C4-2B (cell line): ENCODE data around the gene LDB2.

Experiments
- H3K27ac ChIP-seq: fragments of 450-650 bp; 2 replicates; pipeline ENCODE4 v1.5.1; 2017
- ZFX ChIP-seq: fragments of 450-650 bp; IDR thresholded peaks from 2 replicates; pipeline ENCODE4 v1.6.1; 2017
- TF ChIP-seq, protein P1 (sequence below): fragments of 450-650 bp; conservative IDR thresholded peaks from 2 replicates; pipeline ENCODE4 v1.5.1; 2017; ENCODE audit warnings: mild to moderate bottlenecking

LDB2 gene

DNA sequence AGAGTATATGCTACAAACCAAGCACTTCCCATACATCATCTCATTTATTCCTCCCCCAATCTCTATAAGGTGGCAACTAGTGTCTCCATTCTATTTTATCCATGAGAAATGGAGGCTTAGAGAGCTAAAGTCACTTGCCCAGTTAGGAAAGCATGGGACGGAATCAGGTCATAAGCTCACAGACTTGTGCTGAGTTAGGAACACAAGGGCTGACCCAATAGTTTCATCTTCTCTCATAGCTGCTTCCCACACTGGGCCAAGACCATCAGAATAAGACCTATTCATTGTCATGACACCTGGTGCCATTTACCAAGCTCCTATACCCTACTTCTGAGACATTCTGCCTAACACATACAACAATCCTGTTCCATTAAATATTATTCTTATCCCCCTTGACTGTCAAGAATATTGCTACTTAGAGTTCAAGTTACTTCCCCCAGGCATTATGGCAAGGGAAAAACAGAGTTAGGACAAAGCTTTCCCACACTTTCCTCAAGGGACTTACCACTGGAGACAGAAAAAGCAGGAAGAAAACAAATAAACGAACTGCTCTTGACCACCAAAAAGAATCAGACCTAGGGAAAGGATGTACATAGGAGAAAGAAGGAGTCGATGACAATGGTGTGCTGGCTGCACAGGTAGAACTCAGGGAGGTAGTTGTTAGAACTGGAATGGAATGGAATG, 167.8 kb downstream of the LDB2 start:
- no peak overlapping the region for H3K27ac ChIP-seq
- TF ChIP-seq, protein P1, sequence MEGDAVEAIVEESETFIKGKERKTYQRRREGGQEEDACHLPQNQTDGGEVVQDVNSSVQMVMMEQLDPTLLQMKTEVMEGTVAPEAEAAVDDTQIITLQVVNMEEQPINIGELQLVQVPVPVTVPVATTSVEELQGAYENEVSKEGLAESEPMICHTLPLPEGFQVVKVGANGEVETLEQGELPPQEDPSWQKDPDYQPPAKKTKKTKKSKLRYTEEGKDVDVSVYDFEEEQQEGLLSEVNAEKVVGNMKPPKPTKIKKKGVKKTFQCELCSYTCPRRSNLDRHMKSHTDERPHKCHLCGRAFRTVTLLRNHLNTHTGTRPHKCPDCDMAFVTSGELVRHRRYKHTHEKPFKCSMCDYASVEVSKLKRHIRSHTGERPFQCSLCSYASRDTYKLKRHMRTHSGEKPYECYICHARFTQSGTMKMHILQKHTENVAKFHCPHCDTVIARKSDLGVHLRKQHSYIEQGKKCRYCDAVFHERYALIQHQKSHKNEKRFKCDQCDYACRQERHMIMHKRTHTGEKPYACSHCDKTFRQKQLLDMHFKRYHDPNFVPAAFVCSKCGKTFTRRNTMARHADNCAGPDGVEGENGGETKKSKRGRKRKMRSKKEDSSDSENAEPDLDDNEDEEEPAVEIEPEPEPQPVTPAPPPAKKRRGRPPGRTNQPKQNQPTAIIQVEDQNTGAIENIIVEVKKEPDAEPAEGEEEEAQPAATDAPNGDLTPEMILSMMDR = no peak
- TF ChIP-seq ZFX = no peak

DNA sequence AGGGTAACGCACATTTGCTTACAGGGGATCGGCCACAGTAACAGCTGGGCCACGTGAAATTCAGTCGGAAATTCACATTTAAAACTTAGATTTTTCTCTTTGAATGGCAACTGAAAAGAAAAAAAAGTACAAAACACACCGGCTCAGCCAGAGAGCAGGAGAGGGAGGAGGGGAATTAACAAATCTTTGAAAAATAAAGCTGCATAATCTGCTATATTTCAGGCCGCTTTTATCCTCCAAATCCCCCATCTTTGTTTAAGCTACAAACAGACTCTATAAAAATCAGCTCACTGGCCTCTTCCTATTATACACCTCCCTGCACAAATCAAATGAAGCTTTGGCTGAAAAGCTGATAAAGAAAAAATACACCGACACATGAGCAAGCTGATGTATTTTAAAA, 169.1 kb downstream of the LDB2 start:
- H3K27ac ChIP-seq = no peak overlapping the region
- TF ChIP-seq ZFX = no peak
- TF ChIP-seq, protein P1 = no peak

DNA sequence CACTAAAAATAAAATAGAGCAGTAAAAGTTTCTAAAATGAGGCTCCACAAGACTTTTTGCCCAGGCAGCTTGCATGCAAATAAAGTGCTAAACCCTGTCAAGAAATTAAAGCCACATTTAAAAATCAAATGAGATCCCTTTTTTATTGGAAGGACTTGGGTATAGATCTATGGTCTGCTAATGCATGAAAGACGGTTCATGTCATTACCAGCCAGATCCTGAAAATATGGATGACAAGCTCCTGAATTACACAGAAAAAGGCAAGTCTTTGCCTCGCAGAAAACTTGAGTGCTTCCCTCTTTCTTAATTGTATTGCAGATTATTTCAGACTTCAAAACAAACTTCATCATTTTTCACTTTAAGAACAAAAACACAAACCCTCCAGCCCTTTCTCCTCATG, 169.6 kb downstream of the LDB2 start:
- H3K27ac ChIP-seq = no peak overlapping the region
- TF ChIP-seq, protein P1 = no peak
- no peak for TF ChIP-seq ZFX

DNA sequence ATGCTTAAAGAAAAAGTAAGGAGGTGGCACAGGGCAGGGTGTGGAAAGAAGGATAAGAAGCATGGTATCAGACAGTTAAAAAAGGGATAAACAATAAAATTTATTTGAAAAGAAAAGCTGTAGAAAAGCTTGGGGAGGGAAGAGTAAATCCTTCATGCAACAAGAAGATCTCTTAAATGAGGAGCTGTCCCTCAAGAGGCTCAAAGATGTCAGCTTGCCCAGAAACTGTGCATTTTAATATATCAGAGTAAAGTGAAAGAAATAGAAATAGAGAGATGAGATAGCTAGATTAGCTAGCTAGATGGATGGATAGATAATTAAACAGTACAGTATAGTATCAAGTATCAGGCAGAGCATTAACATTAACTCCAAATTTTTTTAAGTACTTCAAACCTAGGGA, 170.3 kb downstream of the LDB2 start:
- TF ChIP-seq, protein P1 = no peak
- TF ChIP-seq ZFX = no peak

DNA sequence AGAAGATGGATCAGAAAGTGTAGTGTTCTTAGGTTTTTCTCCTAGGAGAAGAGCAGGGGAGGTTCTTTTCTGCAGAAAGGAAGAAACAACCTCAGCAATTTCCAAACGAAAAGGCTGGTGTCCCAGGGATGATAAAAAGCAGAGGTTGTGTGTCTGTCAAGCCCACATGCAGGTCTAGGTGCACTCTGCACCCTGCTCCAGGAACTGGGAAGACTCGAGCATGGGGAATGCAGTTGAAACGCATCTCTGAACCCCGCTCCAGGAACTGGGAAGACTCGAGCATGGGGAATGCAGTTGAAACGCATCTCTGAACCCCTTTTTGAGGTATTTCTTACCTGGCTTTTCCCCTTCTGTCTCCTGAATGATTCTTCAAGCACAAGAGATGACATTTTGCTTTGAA, 171.2 kb downstream of the LDB2 start:
- H3K27ac ChIP-seq = no peak overlapping the region
- TF ChIP-seq, protein P1 = no peak
- no peak for TF ChIP-seq ZFX

More for the DNA sequence above, 170.3 kb downstream of the LDB2 start:
- H3K27ac ChIP-seq = no peak overlapping the region

DNA sequence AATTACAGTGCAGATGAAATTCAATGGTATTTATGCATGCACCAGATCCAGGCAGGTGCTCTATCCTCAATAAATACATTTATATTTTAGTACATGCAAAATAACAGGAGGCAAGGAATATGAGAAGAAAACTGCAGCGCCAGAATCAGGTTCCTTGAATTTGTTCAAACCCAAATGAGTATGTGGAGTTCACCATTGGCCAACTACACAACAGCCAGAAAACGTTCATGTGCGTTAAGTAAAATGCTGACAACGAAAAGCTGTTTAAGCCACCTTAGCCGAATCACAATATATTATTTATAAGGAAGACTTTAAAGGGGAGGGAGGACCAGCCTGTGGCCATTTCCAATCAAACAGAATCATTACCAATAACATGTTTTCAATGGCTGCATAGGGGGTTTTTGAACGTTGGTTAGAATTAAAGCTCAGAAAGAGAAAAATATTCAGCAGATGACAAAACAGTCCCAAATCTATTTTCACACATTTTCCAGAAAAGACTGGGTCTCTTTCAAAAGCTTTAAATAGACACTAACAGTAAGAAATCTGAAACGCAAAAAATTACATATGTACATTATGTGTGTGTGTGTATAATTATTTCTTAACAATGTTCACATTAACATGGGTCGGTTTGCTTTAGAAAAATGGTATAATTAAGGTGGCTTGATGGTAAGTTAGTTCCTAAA, 171.9 kb downstream of the LDB2 start:
- H3K27ac ChIP-seq = no peak overlapping the region
- TF ChIP-seq, protein P1 = no peak
- no peak for TF ChIP-seq ZFX

DNA sequence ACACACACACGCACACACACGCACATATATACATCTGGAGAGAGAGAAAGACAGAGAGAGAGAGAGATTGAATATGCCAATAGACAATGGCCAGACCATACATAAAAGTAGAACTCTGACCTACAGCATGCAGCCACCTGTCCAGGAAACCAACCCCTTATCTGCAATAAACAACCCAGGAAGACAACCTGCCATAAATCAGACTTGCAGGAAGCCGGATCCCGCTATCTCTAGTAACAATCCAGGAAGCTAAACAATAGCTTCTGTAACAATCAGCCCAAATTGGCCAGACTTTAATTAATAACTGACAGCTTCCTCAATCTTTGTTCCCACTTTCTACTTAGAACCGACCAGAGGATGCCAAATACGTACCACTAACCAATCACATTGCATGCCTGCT, 173.2 kb downstream of the LDB2 start:
- TF ChIP-seq, protein P1 = no peak
- TF ChIP-seq ZFX = no peak
- H3K27ac ChIP-seq = no peak overlapping the region
